Fibroblast of skin of back (primary cell): Measurements from ENCODE around the gene XPOT.

Experiments
- DNase-seq: peaks from one replicate; pipeline ENCODE4 v3.0.0-alpha.2; 2013

XPOT gene

DNA sequence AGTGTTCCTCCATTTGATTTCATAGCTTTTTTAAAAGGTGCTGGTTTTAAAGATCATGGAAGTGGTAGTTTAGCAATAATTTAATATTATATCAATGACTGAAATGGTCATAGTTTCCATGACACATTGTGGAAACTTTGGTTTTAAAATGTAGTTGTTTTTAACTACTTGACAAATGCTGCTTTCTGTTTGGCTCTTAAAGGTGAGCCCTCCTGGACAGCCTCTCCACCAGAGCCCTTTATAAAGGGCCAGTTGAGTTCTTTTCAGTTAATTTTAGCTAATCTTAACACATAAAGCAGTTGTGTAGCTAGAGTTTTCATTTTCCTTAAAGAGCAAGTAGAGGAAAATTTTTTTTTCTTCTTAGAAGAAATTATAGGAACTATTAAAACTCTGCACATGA is 14.0 kb downstream of the XPOT start:
- no peak for DNase-seq

DNA sequence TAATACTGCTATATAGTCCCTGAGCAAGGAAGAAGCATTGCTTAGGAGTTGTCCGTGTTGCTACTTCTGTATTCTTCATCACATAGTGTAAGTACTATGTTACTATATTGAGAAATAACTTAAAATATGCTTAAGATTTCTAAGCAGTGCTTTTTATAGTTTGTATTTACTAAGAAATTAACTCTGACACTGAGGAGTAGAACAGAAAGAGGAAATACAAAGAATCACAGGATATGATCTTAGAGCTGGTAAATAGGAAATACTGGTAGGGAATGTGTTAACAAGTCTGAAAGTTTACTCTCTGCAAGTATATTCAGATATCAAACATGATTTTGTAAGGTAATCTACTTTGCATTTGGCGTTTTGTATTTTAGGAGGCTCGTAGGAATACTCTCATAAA is 15.5 kb downstream of the XPOT start:
- DNase-seq, result no peak

DNA sequence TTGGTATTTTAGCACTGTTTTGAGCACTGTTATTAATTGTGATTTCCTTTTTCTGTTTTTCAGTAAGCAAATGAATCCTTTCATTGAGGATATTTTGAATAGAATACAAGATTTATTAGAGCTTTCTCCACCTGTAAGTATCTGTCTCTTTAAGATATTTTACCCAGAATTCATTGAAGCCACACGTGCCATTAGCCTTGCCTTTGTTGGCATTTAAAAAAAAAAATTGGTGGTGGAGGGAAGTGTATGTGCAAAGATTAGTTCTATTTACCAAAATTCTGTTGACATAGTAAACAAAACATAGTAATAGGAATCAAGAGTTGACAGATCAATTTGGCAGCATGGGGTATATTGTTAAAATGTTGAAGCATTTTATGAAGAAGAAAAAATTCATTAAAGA is 23.8 kb downstream of the XPOT start:
- no peak for DNase-seq

DNA sequence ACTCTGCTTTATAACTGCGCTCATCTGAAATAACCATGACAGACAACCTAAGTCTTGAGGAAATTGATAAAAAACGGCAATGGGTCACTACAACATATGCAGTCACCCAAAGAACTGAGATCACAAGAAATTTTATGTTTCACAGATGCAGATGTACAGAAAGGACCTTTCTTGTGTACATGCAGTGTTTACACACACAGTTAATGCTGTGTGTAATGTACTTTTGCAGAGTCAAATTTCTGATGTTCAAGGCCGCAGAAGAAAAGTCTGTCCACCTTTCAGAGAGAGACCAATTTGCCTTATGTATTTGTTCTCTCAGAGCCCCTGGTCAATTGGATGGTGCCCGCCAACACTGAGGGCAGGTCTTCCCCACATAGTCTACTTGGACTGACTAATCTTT is 24.8 kb downstream of the XPOT start:
- no peak for DNase-seq

DNA sequence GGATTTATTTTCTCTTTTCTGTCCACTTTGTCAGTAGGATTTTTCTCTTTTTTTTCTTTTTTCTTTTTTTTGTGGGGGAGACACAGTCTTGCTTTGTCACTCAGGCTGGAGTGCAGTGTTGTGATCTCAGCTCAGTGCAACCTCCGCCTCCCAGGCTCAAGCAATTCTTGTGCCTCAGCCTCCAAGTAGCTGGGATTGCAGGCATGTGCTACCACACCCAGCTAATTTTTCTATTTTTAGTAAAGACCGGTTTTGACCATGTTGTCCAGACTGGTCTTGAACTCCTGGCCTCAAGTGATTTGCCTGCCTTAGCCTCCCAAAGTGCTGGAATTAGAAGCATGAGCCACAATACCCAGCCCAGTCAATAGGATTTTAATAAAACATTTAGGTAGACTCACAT is 26.7 kb downstream of the XPOT start:
- DNase-seq, result no peak

DNA sequence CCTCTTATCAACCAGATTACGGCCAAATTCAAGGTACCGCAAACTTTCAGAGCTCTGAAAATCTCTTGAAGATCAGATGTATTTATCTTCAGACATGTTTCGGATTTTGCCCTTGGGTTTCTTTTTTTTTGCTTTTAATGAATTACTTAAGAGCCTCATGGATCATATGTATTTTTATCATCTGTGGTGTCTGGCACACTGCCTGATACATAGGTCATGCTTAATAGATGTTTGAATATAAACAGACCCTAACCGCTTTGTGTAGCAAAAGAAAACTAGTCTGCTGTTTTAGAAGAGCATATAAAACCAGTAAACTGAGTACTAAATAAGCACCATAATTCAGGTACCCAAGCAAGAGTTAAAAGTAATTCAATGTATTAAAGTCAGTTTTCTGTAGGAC is 27.6 kb downstream of the XPOT start:
- no peak for DNase-seq

GRCh38 chr12:64433915-64434314 is 29.7 kb downstream of the XPOT start:
- DNase-seq, result no peak

- DNase-seq, result no peak
Observed at GRCh38 chr12:64440100-64440499, 35.9 kb downstream of the XPOT start.

GRCh38 chr12:64445490-64445889 is 41.3 kb downstream of the XPOT start:
- no peak for DNase-seq

- DNase-seq, result no peak
Observed at GRCh38 chr12:64446295-64446694, 42.1 kb downstream of the XPOT start.

GRCh38 chr12:64450057-64450640 is 46.0 kb downstream of the XPOT start:
- no peak for DNase-seq

DNA sequence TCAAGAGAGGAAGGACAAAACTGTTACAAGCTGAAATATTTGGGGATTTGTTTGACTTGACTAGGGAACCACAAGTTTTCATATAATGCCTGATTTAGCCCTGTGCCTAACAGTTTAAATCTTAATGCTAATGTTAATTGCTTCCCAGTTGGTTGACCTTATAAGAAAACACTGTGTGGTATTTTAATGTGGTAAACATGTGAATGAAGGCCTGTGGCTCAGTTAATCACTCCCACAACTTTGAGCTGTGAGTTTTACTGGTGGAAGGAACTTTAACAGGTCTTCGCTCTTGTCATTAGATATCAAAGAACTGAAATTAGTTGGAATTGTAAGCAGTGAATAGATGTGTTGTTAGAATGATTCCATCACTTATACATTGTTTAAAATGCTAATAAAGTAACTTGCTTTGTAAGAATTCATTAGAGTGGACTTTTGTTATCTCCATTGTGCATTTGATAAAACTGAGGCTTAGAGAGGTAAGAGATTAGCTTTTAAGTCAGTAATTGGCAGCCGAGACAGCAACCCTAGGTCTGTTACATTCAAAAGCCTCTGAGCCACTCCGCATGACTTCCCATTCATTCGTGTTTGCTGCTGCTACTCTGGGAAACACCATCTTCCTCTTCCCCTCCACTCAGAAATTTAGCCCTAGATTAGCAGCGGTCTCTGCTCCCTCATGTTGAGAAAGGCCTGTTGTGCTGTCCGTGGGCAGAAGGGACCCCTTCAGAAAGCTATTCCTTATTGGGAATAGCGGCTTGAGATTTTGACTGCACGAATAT is 46.7 kb downstream of the XPOT start:
- DNase-seq, result peak; percentile 22

- DNase-seq, result peak; percentile 85
Observed at GRCh38 chr12:64451687-64452558, 47.7 kb downstream of the XPOT start, which contains the start of gene TBK1. Gene TBK1 (plus strand): TSS chr12:64452120. CDS start chr12:64455871, 3,751 bp downstream.

DNA sequence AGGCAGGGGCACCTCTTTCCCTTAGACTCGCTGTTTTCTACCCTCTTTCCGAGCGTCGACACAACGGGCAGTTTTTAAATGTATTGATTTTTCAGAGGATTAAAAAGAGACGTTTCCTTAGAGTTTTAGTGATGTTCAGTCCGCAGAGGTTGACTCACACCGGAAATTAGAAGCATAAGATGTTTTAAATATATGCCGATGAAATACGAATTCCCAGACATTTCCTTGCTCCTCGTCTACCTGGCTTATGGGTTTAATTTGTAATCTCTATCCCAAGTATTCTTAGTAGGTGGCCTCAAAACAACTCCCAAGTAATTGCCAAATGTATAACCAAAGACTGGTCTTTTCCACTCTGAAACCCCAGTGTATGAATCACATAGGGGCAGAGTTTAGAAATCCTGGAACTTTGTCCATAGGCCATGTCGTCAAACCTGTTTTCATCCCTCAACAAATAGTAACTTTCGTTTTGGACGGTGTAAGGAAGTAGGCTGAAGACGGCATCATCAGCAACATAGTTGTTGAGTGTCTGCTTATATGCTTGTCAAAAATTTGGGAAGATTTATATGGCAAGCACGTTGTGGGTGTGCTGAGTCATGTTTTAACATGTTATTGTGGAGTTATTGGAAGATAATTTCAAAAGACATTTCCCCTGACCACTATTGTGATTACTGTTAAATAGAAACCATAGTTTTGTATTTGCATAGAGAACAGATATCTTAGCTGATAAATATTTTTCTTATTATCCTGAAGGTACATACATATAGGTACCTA is 48.6 kb downstream of the XPOT start:
- peak; percentile 72 for DNase-seq

DNA sequence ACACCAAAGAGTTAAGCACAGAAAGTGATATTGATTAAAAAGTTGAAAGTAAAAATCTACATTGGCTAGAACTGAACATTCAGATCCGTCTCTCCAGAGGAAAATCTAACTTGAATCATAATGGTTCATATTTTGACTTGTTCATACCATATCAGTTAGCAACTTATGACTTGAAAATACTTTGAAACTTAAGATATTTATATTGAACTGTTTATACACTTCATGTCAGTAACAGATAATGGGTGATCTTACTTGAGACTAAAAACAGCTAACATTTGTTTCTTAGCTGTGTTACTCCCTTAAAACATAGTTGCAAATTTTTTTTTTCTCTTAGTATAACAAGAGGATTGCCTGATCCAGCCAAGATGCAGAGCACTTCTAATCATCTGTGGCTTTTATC is 51.3 kb downstream of the XPOT start:
- DNase-seq, result no peak

DNA sequence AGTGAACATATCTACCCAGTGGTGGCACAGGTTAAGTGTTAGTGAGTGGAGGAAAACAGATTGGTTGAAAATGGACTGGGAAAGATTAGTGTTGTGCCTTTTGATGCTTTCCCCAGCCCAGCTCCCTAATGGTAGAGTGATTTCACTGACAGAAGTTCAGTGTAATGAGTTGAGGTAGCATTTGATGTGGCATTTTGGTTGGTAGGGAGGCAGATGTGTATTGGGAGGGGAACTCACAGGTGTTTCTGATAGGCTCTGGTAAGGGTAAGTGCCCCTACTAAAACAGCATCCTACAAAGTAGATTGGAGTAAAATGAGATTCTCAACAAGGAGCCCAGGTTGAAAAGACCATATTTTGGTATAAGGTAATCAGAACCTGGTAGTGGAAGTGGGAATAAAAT is 51.9 kb downstream of the XPOT start:
- no peak for DNase-seq

GRCh38 chr12:64457032-64457431 is 52.8 kb downstream of the XPOT start:
- peak; percentile 14 for DNase-seq

DNA sequence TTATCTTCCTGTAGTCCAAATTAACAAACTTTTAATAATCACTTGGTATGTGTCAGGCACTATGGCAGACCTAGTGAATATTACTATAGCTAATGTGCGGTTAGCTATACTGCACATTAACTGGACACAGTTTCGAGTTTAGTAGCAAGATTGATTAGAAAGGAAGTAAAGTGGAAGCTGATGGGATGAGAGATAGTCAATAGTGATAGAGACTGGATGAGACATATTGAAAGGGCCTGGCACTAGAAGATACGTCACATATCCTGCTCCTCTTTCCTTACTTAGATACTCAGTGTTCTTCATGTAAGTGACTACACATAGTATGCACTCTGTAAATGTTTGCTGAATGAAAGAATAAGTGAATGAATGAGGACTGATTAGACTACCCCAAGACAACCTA is 53.3 kb downstream of the XPOT start:
- no peak for DNase-seq

GRCh38 chr12:64457923-64458322 is 53.7 kb downstream of the XPOT start:
- DNase-seq, result no peak

GRCh38 chr12:64459394-64459891 is 55.3 kb downstream of the XPOT start:
- no peak for DNase-seq

- peak; percentile 97 for DNase-seq
Observed at GRCh38 chr12:64461634-64462414, 57.6 kb downstream of the XPOT start.

GRCh38 chr12:64466178-64466577 is 62.0 kb downstream of the XPOT start:
- DNase-seq, result no peak
